Fibroblast of skin of left quadriceps (primary cell): ENCODE measurements around the gene KRTAP5-5.
"Not testable (repeated sequence)": the region's sequence is repeated elsewhere in the genome, so short reads cannot be mapped to it uniquely, and the experiment has no call there.

Source experiments
- DNase-seq, 2 experiments: peaks; one replicate each; pipeline ENCODE4 v3.0.0-alpha.2; 2013; ENCODE audit warnings: low read depth in 2 of 2

The KRTAP5-5 gene

GRCh38 chr11:1641096-1641495 lies 11.5 kb downstream of the KRTAP5-5 start:
- no peak for DNase-seq

- DNase-seq = no peak
Observed at GRCh38 chr11:1642288-1643145, 12.9 kb downstream of the KRTAP5-5 start.

- DNase-seq = no peak
Observed at GRCh38 chr11:1643146-1643690, 13.6 kb downstream of the KRTAP5-5 start.

- no peak for DNase-seq
Observed at GRCh38 chr11:1644601-1645356, 15.2 kb downstream of the KRTAP5-5 start.

- no peak for DNase-seq
Observed at GRCh38 chr11:1645357-1645821, 15.8 kb downstream of the KRTAP5-5 start.

- not testable (repeated sequence) for DNase-seq
Observed at GRCh38 chr11:1646540-1646939, 17.0 kb downstream of the KRTAP5-5 start.

GRCh38 chr11:1647901-1648652 lies 18.5 kb downstream of the KRTAP5-5 start:
- no peak for DNase-seq

GRCh38 chr11:1648653-1649420 lies 19.3 kb downstream of the KRTAP5-5 start:
- no peak for DNase-seq

GRCh38 chr11:1650034-1650917 lies 20.7 kb downstream of the KRTAP5-5 start:
- no peak for DNase-seq

- DNase-seq = no peak
Observed at GRCh38 chr11:1650918-1651262, 21.3 kb downstream of the KRTAP5-5 start.

- no peak for DNase-seq
Observed at GRCh38 chr11:1651411-1651980, 21.9 kb downstream of the KRTAP5-5 start.

- DNase-seq = no peak
Observed at GRCh38 chr11:1652026-1652425, 22.5 kb downstream of the KRTAP5-5 start.

- no peak for DNase-seq
Observed at GRCh38 chr11:1652442-1652770, 22.8 kb downstream of the KRTAP5-5 start.

GRCh38 chr11:1652771-1653540 lies 23.4 kb downstream of the KRTAP5-5 start:
- peak; percentile 5 to 10 for DNase-seq

GRCh38 chr11:1653541-1654387 lies 24.2 kb downstream of the KRTAP5-5 start:
- no peak for DNase-seq

- no peak for DNase-seq
Observed at GRCh38 chr11:1654388-1655167, 25.0 kb downstream of the KRTAP5-5 start.
